Measurements from ENCODE around the gene ITFG2. TPM values are rescaled to one million over a fixed set of nuclear protein-coding genes. Genes with fewer than 3 reads are reported as not detected.

ITFG2 gene
- total RNA-seq, 4 donors from 2014 or later = 13.9 to 36.1 (median 27.5) TPM

- TF ChIP-seq CTCF (IDR thresholded peaks at IDR 0.05) (no peak), POLR2A (IDR thresholded peaks at IDR 0.05) (no peak)
- intact Hi-C loops (cut with DNase I; ENCODE audit: low total_unique reads) = no loop called here
- no peak overlapping the region for H3K4me3 ChIP-seq (ENCODE audit: low read depth, poor library complexity, severe bottlenecking)
- WGBS, 2 donors = 59 to 69% methylated on average over 4 of the region's 4 CpGs
- DNase-seq (ENCODE audit: low spot score in 2 of 2) = peak in 1 of 2 donors; percentile 8
Measured at GRCh38 chr12:2779281-2779680, 33.2 kb upstream of the ITFG2 start.

GRCh38 chr12:2783936-2784600 is 28.4 kb upstream of the ITFG2 start:
- WGBS, 2 donors = 14 to 16% methylated on average over 25 of the region's 25 CpGs
- H3K4me3 ChIP-seq (ENCODE audit: low read depth, poor library complexity, severe bottlenecking) = no peak overlapping the region
- peak in 1 of 3 donors; percentile 33 for TF ChIP-seq CTCF (IDR thresholded peaks at IDR 0.05)
- TF ChIP-seq POLR2A (IDR thresholded peaks at IDR 0.05) = no peak

GRCh38 chr12:2785017-2785416 is 27.5 kb upstream of the ITFG2 start:
- H3K4me3 ChIP-seq (ENCODE audit: low read depth, poor library complexity, severe bottlenecking) = no peak overlapping the region
- intact Hi-C loops (cut with DNase I; ENCODE audit: low total_unique reads) = no loop called here
- 80 to 82% methylated on average over 5 of the region's 5 CpGs for WGBS, 2 donors
- peak in 1 of 2 donors; percentile 46 for DNase-seq (ENCODE audit: low spot score in 2 of 2)
- TF ChIP-seq POLR2A (IDR thresholded peaks at IDR 0.05) (no peak), CTCF (IDR thresholded peaks at IDR 0.05) (no peak)

More at GRCh38 chr12:2783936-2784600, 28.4 kb upstream of the ITFG2 start:
- intact Hi-C loops (cut with DNase I; ENCODE audit: low total_unique reads) = no loop called here
- peak in 1 of 2 donors; percentile 91 for DNase-seq (ENCODE audit: low spot score in 2 of 2)

- DNase-seq (ENCODE audit: low spot score in 2 of 2) = no peak
- H3K4me3 ChIP-seq (ENCODE audit: low read depth, poor library complexity, severe bottlenecking) = no peak overlapping the region
- no peak for TF ChIP-seq CTCF (IDR thresholded peaks at IDR 0.05)
- intact Hi-C loops (cut with DNase I; ENCODE audit: low total_unique reads) = no loop called here
- 78 to 86% methylated on average over 6 of the region's 6 CpGs for WGBS, 2 donors
Measured at GRCh38 chr12:2791089-2791488, 21.4 kb upstream of the ITFG2 start.

GRCh38 chr12:2792671-2793500 is 19.6 kb upstream of the ITFG2 start:
- intact Hi-C loops (cut with DNase I; ENCODE audit: low total_unique reads) = no loop called here
- no peak overlapping the region for H3K4me3 ChIP-seq (ENCODE audit: low read depth, poor library complexity, severe bottlenecking)
- DNase-seq (ENCODE audit: low spot score in 2 of 2) = no peak
- TF ChIP-seq POLR2A (IDR thresholded peaks at IDR 0.05) (no peak), CTCF (IDR thresholded peaks at IDR 0.05) (no peak)
- WGBS, 2 donors = 80 to 81% methylated on average over 25 of the region's 25 CpGs

Data from lower leg skin (tissue), 4 donors.